DND-41 (cell line): ENCODE results near the gene PDE4D.

Experiments
- EZH2 ChIP-seq: IDR thresholded peaks from 3 replicates; pipeline ENCODE4 v1.6.1; 2012; ENCODE audit warnings: borderline replicate concordance, low read depth, mild to moderate bottlenecking, moderate library complexity, low read length, inconsistent platforms; ENCODE audit not compliant: severe bottlenecking
- TF ChIP-seq, protein P1 (sequence below): IDR thresholded peaks from 2 replicates; pipeline ENCODE4 v1.5.1; 2012; ENCODE audit warnings: borderline replicate concordance, low read length, moderate library complexity, mild to moderate bottlenecking; ENCODE audit not compliant: poor library complexity, severe bottlenecking; ENCODE audit errors: extremely low read depth

DNA sequence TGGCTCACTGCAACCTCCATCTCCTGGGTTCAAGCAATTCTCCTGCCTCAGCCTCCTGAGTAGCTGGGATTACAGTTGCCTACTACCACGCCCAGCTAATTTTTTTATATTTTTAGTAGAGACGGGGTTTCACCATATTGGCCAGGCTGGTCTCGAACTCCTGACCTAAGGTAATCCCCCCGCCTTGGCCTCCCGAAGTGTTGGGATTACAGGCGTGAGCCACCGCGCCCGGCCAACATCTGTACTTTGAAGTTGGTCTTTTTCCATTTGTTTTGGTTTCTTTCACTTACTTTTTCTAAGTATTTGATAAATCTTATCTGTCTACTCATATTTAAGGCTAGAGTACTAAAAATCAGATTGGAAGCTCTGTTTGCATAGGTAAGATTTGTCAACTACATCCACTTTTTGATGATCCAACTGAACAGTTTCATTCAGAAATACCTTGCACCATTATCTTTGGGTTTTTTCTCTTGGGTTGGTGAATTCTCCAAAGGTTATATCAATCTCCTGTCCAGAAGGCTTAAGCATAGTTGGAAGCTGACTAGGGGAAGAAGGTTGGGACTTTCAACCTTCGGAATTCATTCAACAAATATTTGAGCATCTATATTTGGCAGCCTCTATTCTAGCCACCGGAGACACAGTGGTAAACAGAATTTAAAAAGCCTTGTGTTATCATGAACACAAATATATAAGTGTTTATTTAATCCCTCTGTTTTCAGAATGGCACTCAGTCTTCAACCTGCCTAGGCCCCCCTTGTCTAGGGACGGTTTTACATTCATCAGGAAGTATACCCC is 821.6 kb downstream of the PDE4D start:
- no peak for TF ChIP-seq EZH2
- TF ChIP-seq, protein P1, sequence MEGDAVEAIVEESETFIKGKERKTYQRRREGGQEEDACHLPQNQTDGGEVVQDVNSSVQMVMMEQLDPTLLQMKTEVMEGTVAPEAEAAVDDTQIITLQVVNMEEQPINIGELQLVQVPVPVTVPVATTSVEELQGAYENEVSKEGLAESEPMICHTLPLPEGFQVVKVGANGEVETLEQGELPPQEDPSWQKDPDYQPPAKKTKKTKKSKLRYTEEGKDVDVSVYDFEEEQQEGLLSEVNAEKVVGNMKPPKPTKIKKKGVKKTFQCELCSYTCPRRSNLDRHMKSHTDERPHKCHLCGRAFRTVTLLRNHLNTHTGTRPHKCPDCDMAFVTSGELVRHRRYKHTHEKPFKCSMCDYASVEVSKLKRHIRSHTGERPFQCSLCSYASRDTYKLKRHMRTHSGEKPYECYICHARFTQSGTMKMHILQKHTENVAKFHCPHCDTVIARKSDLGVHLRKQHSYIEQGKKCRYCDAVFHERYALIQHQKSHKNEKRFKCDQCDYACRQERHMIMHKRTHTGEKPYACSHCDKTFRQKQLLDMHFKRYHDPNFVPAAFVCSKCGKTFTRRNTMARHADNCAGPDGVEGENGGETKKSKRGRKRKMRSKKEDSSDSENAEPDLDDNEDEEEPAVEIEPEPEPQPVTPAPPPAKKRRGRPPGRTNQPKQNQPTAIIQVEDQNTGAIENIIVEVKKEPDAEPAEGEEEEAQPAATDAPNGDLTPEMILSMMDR, result no peak
